Inflammatory macrophage (primary cell): ENCODE measurements around the gene CIDEB.
"Not testable (repeated sequence)": the region's sequence is repeated elsewhere in the genome, so short reads cannot be mapped to it uniquely, and the experiment has no call there.

Source experiments
- DNase-seq, 2 donors: peaks; one replicate each; pipeline ENCODE4 v3.0.0-alpha.2; 2020 to 2022
- total RNA-seq, 18 experiments: gene quantifications; one replicate each; lab custom pipeline; 2026; ENCODE audit warnings: mixed read lengths in 6 of 18, inconsistent platforms in 2 of 18; lab: John Stamatoyannopoulos, UW

The CIDEB gene, protein sequence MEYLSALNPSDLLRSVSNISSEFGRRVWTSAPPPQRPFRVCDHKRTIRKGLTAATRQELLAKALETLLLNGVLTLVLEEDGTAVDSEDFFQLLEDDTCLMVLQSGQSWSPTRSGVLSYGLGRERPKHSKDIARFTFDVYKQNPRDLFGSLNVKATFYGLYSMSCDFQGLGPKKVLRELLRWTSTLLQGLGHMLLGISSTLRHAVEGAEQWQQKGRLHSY
- total RNA-seq, result 0.41 to 10.0 (median 1.6) reads per million in 18 experiments

DNA sequence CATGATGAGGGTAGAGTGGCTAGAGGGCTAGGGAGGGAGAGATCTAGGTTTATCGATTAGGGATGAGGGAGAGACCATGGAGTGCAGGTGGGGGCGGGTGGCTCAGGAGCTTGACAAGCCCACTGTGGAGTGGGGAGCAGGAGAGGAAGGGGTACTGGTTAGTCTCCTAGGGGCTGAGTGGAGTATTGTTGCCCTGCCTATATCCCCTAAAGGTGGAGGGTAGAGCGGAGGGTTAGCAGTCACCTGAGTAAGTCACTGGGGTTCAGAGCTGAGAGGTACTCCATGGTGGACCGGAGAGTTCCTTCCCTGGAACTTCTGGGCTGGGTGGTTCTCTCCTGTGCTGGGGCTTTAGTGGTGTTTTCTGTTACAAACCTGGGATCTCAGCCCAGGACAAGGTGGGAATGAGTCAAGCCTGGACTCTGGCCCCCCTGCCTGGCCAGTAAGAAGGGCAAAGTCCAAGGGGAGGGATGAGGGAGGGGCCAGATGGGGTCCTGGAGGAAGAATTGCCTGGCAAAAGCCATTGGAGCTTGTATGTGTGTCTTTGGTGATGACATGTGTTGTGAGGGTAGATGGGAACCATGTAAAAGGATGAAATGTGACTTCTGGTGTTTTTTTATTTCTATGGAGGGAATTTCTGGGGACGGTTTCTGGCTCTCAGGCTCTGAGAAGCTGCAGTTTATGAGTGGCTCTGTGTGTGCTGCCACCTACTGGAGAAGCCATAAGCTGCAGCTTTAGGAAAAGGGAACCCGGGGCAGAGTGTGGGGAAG lies at the start of gene CIDEB:
Gene CIDEB (minus strand): TSS at position 403 of the 767 bp plus-strand sequence. CDS start 119 bp downstream, at position 284.
- peak; percentile 84 to 88 for DNase-seq

DNA sequence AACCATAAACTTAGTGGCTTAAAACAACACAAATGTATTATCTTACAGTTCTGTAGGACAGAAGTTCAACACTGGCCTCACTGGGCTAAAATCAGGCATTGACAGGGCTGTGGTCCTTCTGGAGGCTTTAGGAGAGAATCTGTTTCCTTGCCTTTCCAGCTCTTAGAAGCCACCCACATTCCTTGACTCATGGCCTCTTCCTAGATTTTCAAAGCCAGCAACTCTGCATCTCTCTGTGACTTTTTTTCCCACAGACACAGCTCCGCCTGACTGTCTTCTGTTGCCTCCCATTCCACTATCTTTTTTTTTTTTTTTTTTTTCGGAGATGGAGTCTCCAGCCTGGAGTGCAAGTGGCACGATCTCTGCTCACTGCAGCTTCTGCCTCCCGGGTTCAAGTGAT lies 48.4 kb upstream of the CIDEB start:
- DNase-seq, result no peak

DNA sequence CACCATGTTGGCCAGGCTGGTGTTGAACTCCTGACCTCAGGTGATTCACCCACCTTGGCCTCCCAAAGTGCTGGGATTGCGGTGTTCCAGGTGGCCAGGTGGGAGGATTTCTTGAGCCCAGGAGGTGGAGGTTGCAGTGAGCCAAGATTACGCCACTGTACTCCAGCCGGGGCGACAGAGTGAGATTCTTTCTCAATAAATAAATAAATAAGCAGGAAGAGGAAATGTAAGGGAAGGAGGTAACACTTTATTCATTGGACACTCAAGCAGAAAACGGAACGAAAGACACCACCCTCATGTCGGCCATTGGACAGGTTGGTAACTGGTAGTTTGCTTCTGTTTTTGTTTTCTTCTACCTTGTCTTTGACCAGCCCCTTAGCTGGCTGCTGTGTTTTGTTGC lies 47.2 kb upstream of the CIDEB start:
- peak in 1 of 2 donors; percentile 35 for DNase-seq

DNA sequence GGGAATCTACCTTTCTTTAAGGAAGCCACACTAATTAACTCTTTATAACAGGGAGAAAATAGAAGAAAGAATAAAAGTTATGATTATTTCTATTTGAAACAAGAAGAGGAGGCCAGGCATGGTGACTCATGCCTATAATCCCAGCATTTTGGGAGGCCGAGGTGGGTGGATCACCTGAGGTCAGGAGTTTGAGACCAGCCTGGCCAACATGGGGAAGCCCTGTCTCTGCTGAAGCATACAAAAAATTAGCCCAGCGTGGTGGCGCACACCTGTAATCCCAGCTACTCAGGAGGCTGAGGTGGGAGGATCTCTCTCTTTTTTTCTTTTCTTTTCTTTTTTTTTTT lies 46.7 kb upstream of the CIDEB start:
- DNase-seq, result not testable (repeated sequence)

DNA sequence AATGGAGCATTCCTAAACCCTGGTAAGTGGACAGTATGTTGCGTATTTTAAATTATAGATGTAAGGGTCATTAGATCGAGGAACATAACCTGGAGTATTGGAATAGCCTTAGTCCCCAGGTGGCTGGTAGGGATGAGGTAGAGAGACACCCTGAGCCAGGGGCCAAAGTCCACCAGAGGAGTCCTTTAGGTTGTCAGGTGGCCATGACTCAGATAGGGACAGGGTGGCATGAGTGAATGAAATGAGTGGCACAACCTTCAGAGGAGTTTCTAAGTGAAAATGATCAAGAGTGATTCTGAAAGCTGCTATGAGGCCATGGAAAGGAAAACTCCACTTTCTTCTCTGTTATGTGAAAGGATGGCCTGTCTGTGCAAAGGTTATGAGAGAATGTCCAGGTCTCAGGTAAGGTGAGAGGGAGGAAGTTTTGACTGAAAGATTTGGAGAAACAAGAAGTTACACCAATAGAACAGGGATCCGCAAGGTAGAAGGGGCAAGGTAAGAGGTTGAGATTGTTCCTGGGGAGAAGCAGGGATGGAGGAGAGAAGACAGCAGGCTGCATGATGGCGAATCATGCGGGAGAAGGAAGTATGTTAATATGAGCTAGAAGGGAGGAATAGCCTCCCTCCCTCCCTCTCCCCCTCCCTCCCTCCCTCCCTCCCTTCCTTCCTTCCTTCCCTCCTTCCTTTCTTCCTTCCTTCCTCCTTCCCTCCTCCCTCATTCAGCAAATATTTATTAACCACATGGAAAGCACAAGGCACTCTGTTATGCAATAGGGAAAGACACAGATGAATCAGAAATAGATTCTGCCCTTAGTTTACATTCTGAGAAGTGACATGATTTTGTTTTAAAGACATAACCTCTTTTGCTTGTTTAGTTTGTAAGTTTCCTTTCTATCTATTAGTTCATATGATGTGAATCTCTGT lies 46.0 kb upstream of the CIDEB start:
- DNase-seq, result peak in 1 of 2 donors; percentile 29

DNA sequence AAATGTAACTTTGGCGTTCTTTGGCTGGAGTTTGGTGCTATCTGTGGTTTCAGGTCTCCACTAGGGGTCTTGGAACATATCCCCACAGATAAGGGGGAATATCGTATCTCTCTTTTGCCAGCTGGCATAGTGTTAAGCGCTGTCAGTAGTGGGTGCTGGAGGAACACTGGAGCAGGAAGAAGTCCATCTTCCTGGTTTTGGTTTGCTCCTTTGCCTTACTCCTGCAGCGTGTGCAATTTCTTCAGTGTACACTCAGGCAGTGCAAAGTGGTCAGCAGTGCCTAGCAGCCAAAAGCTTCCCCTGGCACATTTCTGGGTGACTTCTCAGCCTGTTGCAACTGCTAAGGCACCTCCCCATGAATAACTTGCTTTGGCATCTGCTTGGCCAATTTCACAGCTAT lies 43.7 kb upstream of the CIDEB start:
- peak; percentile 42 to 58 for DNase-seq

DNA sequence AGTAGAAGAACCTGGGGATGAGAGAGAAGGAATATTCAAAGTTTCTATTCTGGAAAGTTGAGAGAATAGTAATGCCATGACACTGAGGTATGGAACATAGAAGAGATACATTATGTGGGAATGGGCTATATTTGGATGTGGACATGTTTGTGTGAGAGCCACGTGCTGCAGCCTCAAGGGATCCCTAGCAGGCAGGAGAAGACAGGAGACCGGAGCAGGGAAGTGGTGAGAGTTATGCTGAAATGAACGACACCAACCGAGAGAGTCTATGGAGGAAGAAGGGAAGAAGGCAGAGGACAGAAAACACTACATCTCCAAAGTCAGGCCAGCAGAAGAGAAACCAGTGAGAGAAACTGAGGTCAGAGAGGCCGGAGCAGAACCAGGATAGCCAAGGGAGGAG lies 42.0 kb upstream of the CIDEB start:
- DNase-seq, result no peak

DNA sequence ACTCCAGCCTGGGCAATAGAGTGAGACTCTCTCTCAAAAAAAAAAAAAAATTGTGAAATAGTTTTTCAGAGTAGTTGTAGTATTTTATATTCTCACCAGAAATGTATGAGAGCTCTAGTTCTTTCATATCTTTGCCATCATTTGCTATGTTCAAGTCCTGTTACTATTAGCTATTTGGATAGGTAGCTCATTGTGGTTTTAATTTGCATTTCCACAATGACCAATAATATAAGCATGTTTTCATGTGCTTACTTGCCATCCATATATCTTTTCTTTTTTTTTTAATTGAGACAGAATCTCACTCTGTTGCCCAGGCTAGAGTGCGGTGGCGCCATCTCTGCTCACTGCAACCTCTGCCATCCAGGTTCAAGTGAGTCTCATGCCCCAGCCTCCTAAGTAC lies 40.4 kb upstream of the CIDEB start:
- no peak for DNase-seq

DNA sequence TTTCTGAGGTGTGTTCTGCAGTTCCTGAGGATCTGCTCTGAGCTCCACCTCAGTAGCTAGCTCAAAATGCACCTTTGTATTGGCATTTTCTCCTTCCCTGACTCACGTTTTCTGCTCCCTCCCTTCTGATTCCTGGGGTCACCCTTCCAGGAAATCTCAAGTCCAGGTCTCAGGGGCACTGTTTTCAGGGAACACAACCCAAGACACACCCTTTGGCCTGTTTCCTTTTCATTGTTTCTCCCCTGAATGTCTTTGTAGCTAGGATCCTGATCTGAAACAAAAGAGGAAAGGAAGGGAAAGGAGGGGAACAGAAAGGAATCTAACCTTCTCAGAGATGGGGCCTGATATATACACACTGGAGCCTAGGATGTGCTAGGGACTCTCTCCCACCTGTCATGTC lies 39.4 kb upstream of the CIDEB start:
- no peak for DNase-seq

DNA sequence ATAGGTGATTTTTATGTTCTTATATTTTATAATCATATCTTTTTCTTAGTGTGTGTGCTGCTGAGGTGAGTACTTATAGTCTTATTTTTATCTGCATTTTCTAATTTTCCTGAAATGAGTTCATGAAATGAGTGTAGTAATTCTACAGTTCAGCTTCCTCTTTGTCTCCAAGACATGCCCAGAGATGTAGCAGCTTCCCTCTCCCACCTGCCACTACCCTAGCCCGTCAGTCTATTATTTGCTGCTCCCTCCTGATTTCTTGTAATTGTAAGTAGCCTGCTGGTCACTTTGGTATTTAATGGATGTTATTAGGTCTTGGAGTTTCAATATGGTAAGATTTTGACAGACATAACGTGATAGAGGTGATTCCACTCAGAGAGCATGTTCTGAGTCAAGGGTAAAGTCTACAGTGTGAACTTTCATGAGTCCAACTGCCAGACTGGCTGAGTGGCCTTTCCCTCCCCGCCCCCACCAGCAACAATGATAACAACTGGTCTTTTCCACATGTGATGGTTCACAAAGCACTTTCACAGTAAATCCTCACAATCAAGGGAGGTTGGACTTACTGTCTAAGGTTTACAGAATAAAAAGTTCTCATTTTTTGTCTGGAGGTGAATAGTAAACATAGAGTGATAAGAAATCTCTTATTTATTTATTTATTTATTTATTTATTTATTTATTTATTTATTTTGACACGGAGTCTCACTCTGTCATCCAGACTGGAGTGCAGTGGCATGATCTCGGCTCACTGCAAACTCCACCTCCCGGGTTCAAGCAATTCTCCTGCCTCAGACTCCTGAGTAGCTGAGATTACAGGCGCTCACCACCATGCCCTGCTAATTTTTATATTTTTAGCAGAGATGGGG lies 36.3 kb upstream of the CIDEB start:
- DNase-seq, result peak in 1 of 2 donors; percentile 23

DNA sequence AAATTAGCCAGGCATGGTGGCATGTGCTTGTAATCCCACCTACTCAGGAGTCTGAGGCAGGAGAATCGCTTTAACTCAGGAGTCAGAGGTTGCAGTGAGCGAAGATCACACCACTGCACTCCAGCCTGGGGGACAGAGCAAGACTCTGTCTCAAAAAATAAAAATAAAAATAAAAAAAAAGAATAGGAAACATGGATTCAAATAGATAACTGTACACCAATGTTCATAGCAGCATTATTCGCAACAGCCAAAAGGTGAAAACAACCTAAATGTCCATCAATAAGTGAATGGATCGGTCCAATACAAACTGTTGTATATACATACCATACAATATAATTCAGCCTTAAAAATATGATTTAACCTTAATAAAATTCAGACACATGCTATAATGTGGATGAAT lies 35.1 kb upstream of the CIDEB start:
- no peak for DNase-seq

DNA sequence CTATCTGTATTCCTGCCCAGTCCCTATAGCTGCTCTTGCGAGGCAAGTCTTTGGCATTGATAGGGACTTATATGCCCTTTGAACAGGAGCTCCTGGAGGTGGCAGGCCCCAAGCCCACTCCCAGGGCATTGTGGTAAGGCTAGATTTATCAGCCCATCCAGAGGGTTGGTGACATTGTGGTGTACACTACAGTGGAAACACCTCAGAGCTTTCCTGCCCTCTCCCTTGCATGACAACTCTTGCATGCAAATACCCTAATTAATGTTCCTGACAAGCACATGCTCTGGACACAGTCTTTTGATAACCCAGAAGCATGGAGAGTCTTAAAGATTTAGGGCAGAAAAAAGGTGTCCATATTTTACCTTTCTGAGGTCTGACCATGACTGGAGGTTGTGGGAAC lies 32.8 kb upstream of the CIDEB start:
- DNase-seq, result no peak

DNA sequence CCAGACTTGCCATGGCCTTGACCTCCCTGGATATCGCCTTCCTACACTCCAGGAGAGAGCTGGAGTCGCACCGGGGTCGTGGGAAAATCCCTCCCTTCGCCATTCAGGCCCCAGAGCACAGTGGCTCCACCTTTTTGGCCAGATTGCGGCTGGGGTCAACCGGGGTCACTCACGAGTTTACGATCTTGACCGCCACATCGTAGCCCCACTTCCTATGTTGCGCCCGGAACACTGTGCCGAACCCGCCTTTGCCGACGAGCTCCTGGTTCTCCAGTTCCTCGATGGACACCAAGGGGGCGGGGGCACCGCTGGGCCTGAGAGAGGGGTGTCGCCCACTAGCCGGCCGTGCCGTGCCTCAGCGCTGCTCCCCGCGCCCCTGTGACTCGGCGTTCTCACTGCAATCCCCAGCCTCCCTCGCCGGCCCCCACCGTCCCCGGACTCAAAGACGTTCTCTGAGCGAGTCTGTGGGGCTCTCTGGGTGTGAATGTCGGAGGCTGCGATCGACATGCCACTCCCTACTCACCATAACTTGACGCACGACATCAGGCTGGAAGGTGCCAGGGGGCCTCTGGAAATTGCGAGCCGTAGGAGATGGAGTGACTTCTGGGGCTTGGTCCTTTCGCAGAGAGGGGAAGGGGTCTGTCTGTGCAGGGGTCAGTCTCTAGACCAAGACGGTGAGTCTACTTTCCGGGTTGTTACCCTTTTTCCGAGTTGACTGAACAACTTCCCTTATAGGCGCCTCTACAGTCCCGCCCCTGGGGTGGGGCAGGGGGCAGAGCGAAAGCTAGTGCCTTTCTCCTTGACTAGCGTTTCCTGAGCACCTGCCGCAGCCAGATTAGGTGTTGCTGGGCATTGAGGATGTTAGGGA lies 31.7 kb upstream of the CIDEB start, which contains the start of gene RIPK3:
Gene RIPK3 (minus strand): TSS at position 708 of the 868 bp plus-strand sequence. CDS start 165 bp downstream, at position 543.
- peak; percentile 67 to 73 for DNase-seq

DNA sequence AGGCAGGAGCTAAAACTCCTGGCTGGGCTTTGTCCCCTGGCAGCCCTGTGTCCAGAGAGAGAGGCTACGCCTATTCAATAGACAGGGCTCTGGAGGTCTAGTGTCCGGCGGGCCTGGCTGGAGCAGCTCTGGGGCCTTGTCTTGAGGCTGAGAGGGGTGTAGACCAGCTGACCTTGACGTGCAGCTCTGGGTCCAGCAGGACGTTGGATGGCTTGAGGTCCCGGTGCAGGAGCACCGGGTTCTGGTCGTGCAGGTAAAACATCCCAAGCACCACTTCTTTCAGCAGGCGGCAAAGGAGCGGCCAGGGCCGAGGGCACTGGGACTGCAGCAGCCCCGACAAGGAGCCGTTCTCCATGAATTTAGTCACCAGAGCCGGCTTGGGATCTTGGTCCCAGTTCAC lies 31.1 kb upstream of the CIDEB start:
- no peak for DNase-seq

DNA sequence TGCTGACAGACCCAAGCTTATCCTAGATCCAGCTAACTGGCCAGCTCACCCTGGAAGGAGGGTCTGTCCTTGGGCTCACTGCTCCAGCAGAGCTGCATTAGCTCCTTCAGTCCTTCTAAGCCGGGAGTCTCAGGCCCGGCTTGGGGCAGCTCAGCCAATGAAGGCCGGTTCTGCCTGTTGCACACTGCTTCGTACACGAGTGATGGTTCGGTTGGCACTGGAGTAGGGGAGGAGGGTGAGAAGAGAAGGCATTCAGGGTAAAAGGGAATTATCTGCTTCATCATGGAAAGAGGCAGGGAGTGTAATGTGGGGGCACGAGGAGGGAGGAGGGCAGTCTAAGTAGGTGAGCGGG lies 30.0 kb upstream of the CIDEB start:
- no peak for DNase-seq

DNA sequence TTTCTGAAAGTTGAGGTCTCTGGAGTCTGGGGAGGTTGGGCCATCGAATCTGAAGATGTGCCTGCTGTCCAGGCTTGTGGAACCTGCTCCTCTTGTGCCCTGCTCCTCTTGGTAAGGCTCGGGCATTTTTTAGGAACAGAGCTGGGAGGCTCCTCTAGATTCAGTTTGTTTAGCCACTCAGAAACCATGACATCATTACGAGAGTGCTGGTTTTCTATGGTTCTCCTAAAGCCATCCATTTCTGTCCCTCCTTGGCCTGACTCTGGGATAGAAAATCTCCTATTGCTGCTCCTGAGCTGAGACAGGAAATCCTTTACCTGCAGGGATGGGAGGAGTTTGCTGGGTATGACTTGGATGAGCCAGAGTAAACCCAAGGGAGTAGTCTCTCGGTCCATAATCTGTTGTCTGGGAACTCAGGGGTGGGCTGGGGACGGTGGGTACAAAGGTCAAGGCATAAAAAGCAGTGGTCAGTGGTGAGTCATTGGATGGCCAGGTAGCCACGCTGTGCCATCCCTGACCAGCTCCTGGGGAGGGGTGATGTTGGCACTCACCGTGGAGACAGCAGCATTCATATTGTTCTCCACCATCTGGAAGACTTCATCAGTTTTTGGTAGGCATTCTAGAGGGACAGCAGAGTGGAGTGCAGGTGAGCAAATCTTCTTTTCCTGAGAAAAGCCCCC lies 29.5 kb upstream of the CIDEB start:
- DNase-seq, result no peak

DNA sequence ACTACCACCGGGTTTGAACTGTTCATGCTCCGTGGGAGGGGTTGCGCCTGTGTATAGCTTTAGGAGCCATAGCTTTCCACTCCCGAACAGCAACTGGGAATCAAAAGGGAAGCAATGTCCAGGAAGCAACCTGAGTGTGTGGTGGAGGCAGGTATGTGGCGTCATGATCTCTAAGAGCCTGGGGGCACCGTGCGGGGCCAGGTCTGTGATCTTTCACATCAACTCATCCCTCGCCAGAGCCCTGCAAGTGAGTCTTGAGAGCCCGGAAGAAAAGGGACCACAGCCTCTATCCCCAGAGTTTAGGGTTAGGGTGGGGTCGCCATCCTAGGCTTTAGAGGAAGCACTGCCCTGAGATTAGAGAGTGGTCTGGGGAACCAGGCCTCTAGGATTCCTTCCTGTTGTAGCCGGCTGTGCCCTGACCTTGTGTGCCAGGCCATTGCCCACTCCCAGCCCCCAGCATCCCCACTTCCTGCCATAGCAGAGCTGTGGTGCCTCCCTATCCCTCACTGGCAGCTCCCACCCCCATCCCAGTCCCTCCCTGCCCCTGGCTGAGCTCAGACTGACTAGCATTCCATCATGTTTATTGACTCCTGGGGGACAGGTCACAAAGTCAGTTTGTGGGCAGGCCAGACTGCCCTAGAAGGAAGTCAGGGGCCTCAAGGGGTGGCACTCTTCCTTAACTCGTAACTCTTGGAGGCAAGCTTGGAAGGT lies 27.8 kb upstream of the CIDEB start:
- DNase-seq, result no peak

DNA sequence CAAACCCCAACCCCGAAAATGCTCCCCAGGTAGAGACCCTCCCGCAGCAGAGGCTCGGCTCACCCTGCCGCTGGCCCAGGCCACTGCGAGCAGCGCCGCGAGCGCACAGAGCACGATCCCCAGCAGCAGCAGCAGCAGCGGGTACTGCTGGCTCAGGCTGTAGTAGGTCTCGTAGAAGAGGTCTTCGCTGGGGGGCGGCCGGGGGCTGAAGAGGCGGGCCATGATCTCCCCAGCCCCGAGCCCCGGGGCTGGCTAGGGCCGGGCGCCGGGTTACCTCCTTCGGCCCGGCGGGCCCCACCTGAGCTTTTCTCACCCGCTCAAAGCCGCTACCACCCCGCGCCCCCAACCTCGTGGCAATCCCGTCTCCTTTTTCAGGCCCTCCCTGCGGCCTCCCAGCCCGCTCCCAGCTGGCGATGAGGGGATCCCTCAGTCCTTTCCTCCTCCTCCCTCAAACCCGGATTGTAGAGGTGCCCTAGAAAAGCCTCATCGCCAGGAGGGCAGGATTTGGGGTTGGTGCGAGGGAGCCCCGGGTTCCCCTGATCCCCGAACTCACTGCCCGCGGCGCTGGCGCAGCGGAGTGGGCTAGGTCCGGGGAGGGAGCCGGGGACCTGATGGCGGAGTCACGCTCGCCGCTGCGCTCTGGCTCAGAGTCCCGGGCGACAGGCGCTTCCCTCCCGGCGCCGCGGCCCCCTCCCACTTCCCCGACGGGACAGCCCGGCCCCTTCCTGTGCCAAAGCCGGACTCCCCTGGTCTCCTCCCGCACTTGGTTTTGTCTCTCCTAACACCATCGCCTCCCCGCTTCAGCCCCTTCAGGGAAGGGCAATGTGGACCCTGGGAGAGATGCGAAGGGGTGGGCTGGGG lies 26.9 kb upstream of the CIDEB start, which contains the start of gene ADCY4:
Gene ADCY4 (minus strand): TSS at position 641 of the 861 bp plus-strand sequence. CDS start 419 bp downstream, at position 222.
- DNase-seq, result no peak
